GM23338 (cell line): ENCODE data around the gene RNF135. TPM values are rescaled to one million over a fixed set of nuclear protein-coding genes. Genes with fewer than 3 reads are reported as not detected.
"Not testable (repeated sequence)": the region's sequence is repeated elsewhere in the genome, so short reads cannot be mapped to it uniquely, and the experiment has no call there.

Experiments used
- ATAC-seq: fragments of 200-7000 bp; cut with Tn5 transposase; 3 replicates; pipeline ENCODE4 v1.9.1; 2020
- DNase-seq: peaks from one replicate; pipeline ENCODE4 v3.0.0-alpha.2; 2015; ENCODE audit warnings: low spot score
- H2AFZ ChIP-seq: fragments of 200-600 bp; sonication (generic); 2 replicates; pipeline ENCODE4 v1.8.0; 2016; ENCODE audit warnings: antibody characterized with exemption, mild to moderate bottlenecking, moderate library complexity
- H3F3A ChIP-seq: fragments of 200-600 bp; sonication (generic); replicated peaks from 2 replicates; pipeline ENCODE4 v1.8.0; 2017; ENCODE audit warnings: antibody characterized with exemption, mixed run types, low read depth
- H3K27ac ChIP-seq: fragments of 200-600 bp; sonication (generic); 2 replicates; pipeline ENCODE4 v1.6.1; 2016; ENCODE audit warnings: low read depth
- H3K27me3 ChIP-seq: fragments of 200-600 bp; sonication (generic); 2 replicates; pipeline ENCODE4 v1.8.0; 2016; ENCODE audit warnings: mild to moderate bottlenecking, mixed run types, moderate library complexity; ENCODE audit not compliant: insufficient read depth
- H3K36me3 ChIP-seq: fragments of 200-600 bp; sonication (generic); 2 replicates; pipeline ENCODE4 v1.8.0; 2016; ENCODE audit warnings: mild to moderate bottlenecking; ENCODE audit not compliant: insufficient read depth
- H3K4me1 ChIP-seq: fragments of 200-600 bp; sonication (generic); 2 replicates; pipeline ENCODE4 v1.8.0; 2016; ENCODE audit warnings: mild to moderate bottlenecking, moderate library complexity; ENCODE audit not compliant: insufficient read depth
- H3K4me2 ChIP-seq: fragments of 200-600 bp; sonication (generic); 2 replicates; pipeline ENCODE4 v1.7.1; 2017; ENCODE audit warnings: mixed run types
- H3K4me3 ChIP-seq: fragments of 200-600 bp; sonication (generic); 2 replicates; pipeline ENCODE4 v1.6.1; 2016; ENCODE audit warnings: mixed run types
- H3K79me2 ChIP-seq: fragments of 200-600 bp; sonication (generic); replicated peaks from 2 replicates; pipeline ENCODE4 v1.8.0; 2017; ENCODE audit warnings: mild to moderate bottlenecking; ENCODE audit not compliant: insufficient read depth
- H3K9me2 ChIP-seq: fragments of 200-600 bp; sonication (generic); 2 replicates; pipeline ENCODE4 v1.8.0; 2017; ENCODE audit not compliant: insufficient read depth
- H4K20me1 ChIP-seq: fragments of 200-600 bp; sonication (generic); replicated peaks from 2 replicates; pipeline ENCODE4 v1.8.0; 2017; ENCODE audit warnings: mild to moderate bottlenecking; ENCODE audit not compliant: insufficient read depth
- H3K27ac Mint-ChIP-seq: 2 replicates; pipeline ENCODE4 v1.8.0; 2020; ENCODE audit warnings: inconsistent platforms, mild to moderate bottlenecking, moderate library complexity, mixed read lengths
- H3K27me3 Mint-ChIP-seq: 3 replicates; pipeline ENCODE4 v1.8.0; 2022; ENCODE audit warnings: low read depth, mild to moderate bottlenecking, moderate library complexity, mixed read lengths, inconsistent platforms; ENCODE audit not compliant: insufficient read depth, poor library complexity
- H3K36me3 Mint-ChIP-seq: 3 replicates; pipeline ENCODE4 v1.8.0; 2021; ENCODE audit warnings: low read depth, mild to moderate bottlenecking, inconsistent platforms, moderate library complexity, mixed read lengths
- H3K4me1 Mint-ChIP-seq: 3 replicates; pipeline ENCODE4 v1.8.0; 2020; ENCODE audit warnings: mild to moderate bottlenecking, inconsistent platforms, mixed read lengths
- H3K4me3 Mint-ChIP-seq: 3 replicates; pipeline ENCODE4 v1.8.0; 2021; ENCODE audit warnings: moderate library complexity, mild to moderate bottlenecking, inconsistent platforms, mixed read lengths
- H3K9me3 Mint-ChIP-seq: 3 replicates; pipeline ENCODE4 v1.8.0; 2020; ENCODE audit warnings: moderate library complexity, mild to moderate bottlenecking, inconsistent platforms, mixed read lengths
- EZH2 ChIP-seq: fragments of 200-600 bp; sonication (generic); IDR thresholded peaks from one replicate; pipeline ENCODE4 v1.8.0; 2017; ENCODE audit warnings: antibody characterized with exemption, mild to moderate bottlenecking, low read depth; ENCODE audit not compliant: unreplicated experiment
- NANOG ChIP-seq: IDR thresholded peaks from 2 replicates; pipeline ENCODE4 v1.6.1; 2016; ENCODE audit warnings: antibody characterized with exemption, borderline replicate concordance
- ZNF114 ChIP-seq: fragments of 250-450 bp; sonication (Bioruptor Pico); IDR thresholded peaks from 2 replicates; pipeline ENCODE4 v1.5.0; 2020; ENCODE audit warnings: mild to moderate bottlenecking, moderate library complexity
- ZNF462 ChIP-seq: fragments of 250-450 bp; sonication (Bioruptor Pico); IDR thresholded peaks from 2 replicates; pipeline ENCODE4 v1.5.0; 2020; ENCODE audit warnings: mild to moderate bottlenecking, moderate library complexity
- polyA plus RNA-seq: library from polyadenylated mRNA; unstranded; fragments of >200 nt; fragmentation: Nextera tagmentation; extraction: Ambion mirVana; gene quantifications from 2 replicates; pipeline ENCODE4 v1.2.1, GENCODE V29; 2016
- total RNA-seq: library from RNA; depleted of rRNA; stranded (reverse); fragments of >200 nt; shearing (Covaris generic); gene quantifications from 2 replicates; pipeline ENCODE4 v1.2.3, GENCODE V29; 2014

The RNF135 gene
- total and polyA plus RNA-seq, 2 experiments from 2014 or later = 9.4 to 9.8 TPM

GRCh38 chr17:31008374-31009041 lies 37.7 kb downstream of the RNF135 start:
- Mint-ChIP-seq H3K4me1 (peaks cover 15% of the 10 kb centered on the region), H3K4me3 (peak overlapping the region; percentile 93), H3K27ac (no peak overlapping the region), H3K27me3 (peaks cover 27% of the 10 kb centered on the region), H3K36me3 (no peaks in the 10 kb centered on the region), H3K9me3 (peaks cover 2% of the 10 kb centered on the region; the same call in 2 of the 3 replicates)
- H3K9me2 ChIP-seq = no peaks in the 10 kb centered on the region
- peak overlapping the region; percentile 83 for H3K4me3 ChIP-seq
- H2AFZ ChIP-seq = peak overlapping the region; percentile 94
- ATAC-seq (peak; percentile 92), DNase-seq (peak; percentile 84)
- no peaks in the 10 kb centered on the region for H3K36me3 ChIP-seq
- no peaks in the 10 kb centered on the region for H4K20me1 ChIP-seq
- H3K79me2 ChIP-seq = no peaks in the 10 kb centered on the region
- peaks cover 6% of the 10 kb centered on the region for H3K4me1 ChIP-seq
- TF ChIP-seq ZNF462 (CRISPR knock-in tag) = no peak
- TF ChIP-seq NANOG = no peak
- no peak for TF ChIP-seq ZNF114
- peaks cover 42% of the 10 kb centered on the region for H3K27me3 ChIP-seq
- H3K27ac ChIP-seq = no peak overlapping the region
- 0 out of 2 replicates have a peak, but pooled peaks cover 2% of the 10 kb centered on the region for H3F3A ChIP-seq
- H3K4me2 ChIP-seq = peak overlapping the region; percentile 89

- H2AFZ ChIP-seq = peak overlapping the region; percentile 94
- Mint-ChIP-seq H3K4me1 (peaks cover 15% of the 10 kb centered on the region), H3K4me3 (peak overlapping the region; percentile 93), H3K27me3 (peaks cover 27% of the 10 kb centered on the region)
- H3K9me2 ChIP-seq, DNase-seq, H3K36me3 ChIP-seq, H3K27ac Mint-ChIP-seq, H3K36me3 Mint-ChIP-seq, H3K79me2 ChIP-seq, H3K4me1 ChIP-seq, H3K27ac ChIP-seq, H3K9me3 Mint-ChIP-seq, H4K20me1 ChIP-seq, H3F3A ChIP-seq: not testable (repeated sequence)
- peak; percentile 19 for TF ChIP-seq EZH2
- H3K4me3 ChIP-seq = peak overlapping the region; percentile 83
- peaks cover 42% of the 10 kb centered on the region for H3K27me3 ChIP-seq
- peak; percentile 43 for ATAC-seq
- H3K4me2 ChIP-seq = peak overlapping the region; percentile 89
These were observed 38.3 kb downstream of the RNF135 start for GRCh38 chr17:31009042-31009702.

DNA sequence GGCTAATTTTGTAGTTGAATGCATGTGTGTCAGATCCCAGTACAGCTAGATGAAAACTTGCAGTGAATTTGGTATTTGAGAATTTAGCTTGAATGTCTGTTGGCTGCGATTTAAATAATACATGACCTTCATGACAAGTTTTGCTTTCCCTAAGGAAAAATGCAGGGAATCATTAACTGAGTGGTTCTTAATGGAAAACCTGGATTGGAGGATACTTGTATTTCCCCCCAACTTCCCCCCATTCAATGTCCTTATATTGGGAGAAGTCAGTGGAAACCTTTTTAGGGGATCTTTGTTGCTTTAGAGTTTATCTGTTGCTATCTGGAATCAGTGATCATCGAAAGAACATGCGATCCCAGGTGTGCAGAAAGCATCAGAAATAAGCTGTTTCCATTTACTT lies 39.2 kb downstream of the RNF135 start:
- H3F3A ChIP-seq, H3K27ac ChIP-seq, H3K9me2 ChIP-seq, H3K79me2 ChIP-seq, H3K27ac Mint-ChIP-seq, H3K4me1 ChIP-seq, H2AFZ ChIP-seq, H3K36me3 ChIP-seq, H3K4me3 ChIP-seq, ATAC-seq, H3K36me3 Mint-ChIP-seq, H3K4me2 ChIP-seq, H4K20me1 ChIP-seq, H3K9me3 Mint-ChIP-seq, DNase-seq: not testable (repeated sequence)
- Mint-ChIP-seq H3K4me1 (peaks cover 15% of the 10 kb centered on the region), H3K4me3 (peak overlapping the region; percentile 50), H3K27me3 (peaks cover 27% of the 10 kb centered on the region)
- H3K27me3 ChIP-seq = peaks cover 42% of the 10 kb centered on the region
